ENCODE results near the gene C1QTNF2.

C1QTNF2 gene

DNA sequence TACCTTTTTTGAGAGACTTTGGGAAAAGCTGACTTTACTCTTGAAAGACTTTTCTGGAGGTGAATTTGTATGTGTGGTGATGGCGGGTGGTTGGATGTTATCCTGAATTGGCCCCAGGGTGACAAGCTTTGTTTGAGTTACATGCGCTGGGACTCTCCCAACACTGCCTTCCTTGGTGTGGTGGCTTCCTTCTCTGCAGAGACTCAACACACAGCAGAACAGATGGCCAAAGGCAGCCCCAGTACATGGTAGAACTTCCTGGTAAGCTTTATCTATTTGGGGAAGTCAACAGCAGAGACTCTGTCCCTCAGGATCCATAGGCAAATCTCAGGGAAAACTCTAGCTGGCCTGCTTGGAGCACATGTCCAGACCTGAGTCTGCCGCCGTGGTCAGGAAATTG is 18.1 kb downstream of the C1QTNF2 start:
- H3K4me3 ChIP-seq (ENCODE audit: low read depth in 1 of 2, low read length in 1 of 2), result no peak overlapping the region
- H3K36me3 ChIP-seq, result no peaks in the 10 kb centered on the region
- no peaks in the 10 kb centered on the region for H3K4me1 ChIP-seq (ENCODE audit: control insufficient read depth in 1 of 2, insufficient read depth in 1 of 2, low read depth in 1 of 2, low read length in 1 of 2)
- H3K27ac ChIP-seq, result no peak overlapping the region
- H3K27me3 ChIP-seq, result no peaks in the 10 kb centered on the region
- H3K9me3 ChIP-seq, result no peaks in the 10 kb centered on the region
- TF ChIP-seq, protein P1, sequence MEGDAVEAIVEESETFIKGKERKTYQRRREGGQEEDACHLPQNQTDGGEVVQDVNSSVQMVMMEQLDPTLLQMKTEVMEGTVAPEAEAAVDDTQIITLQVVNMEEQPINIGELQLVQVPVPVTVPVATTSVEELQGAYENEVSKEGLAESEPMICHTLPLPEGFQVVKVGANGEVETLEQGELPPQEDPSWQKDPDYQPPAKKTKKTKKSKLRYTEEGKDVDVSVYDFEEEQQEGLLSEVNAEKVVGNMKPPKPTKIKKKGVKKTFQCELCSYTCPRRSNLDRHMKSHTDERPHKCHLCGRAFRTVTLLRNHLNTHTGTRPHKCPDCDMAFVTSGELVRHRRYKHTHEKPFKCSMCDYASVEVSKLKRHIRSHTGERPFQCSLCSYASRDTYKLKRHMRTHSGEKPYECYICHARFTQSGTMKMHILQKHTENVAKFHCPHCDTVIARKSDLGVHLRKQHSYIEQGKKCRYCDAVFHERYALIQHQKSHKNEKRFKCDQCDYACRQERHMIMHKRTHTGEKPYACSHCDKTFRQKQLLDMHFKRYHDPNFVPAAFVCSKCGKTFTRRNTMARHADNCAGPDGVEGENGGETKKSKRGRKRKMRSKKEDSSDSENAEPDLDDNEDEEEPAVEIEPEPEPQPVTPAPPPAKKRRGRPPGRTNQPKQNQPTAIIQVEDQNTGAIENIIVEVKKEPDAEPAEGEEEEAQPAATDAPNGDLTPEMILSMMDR (IDR thresholded peaks at IDR 0.05), result no peak

- H3K4me1 ChIP-seq (ENCODE audit: control insufficient read depth in 1 of 2, insufficient read depth in 1 of 2, low read depth in 1 of 2, low read length in 1 of 2), result peaks cover 4 to 6% of the 10 kb centered on the region in 2 experiments
- no peaks in the 10 kb centered on the region for H3K36me3 ChIP-seq
- no peaks in the 10 kb centered on the region for H3K27me3 ChIP-seq
- no peak overlapping the region for H3K4me3 ChIP-seq (ENCODE audit: low read depth in 1 of 2, low read length in 1 of 2)
- H3K27ac ChIP-seq, result no peak overlapping the region
- TF ChIP-seq, protein P1 (IDR thresholded peaks at IDR 0.05), result no peak
- no peaks in the 10 kb centered on the region for H3K9me3 ChIP-seq
These were observed 20.5 kb downstream of the C1QTNF2 start for GRCh38 chr5:160349935-160350303.

DNA sequence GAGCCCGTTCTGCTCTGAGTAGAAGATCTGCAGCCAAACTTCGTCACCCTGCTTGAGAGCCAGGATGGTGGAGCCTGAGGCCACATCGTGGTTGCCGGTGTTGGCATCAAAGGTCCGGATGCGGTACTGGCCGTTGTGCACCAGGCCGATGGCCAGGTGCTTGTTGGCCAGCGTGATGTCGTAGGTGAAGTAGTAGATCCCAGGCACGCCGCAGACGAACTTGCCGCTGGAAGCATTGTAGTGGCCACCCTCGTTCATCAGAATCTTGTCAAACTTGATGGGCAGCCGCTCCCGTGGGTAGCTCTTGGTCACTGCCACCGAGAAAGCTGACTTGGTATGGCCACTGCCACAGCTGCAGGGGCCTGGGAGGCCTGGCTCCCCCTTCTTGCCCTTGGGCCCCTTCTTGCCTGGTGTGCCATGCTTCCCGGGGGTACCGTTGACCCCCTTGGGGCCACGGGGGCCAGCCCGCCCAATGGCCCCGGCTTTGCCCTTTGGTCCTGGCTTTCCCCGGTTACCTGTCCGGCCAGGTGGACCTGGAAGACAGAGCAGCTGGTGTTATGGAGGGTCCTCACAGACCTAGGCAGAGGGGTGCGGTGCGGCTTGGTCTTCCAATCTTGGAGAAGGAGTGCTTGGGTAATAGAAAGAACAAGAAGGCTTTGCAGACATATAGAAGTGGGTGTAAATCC is 21.0 kb downstream of the C1QTNF2 start:
- H3K36me3 ChIP-seq, result no peaks in the 10 kb centered on the region
- no peak overlapping the region for H3K27ac ChIP-seq
- H3K27me3 ChIP-seq, result no peaks in the 10 kb centered on the region
- no peaks in the 10 kb centered on the region for H3K9me3 ChIP-seq
- H3K4me1 ChIP-seq (ENCODE audit: control insufficient read depth in 1 of 2, insufficient read depth in 1 of 2, low read depth in 1 of 2, low read length in 1 of 2), result peaks cover 6 to 7% of the 10 kb centered on the region in 2 experiments
- TF ChIP-seq, protein P1 (IDR thresholded peaks at IDR 0.05), result no peak
- H3K4me3 ChIP-seq (ENCODE audit: low read depth in 1 of 2, low read length in 1 of 2), result no peak overlapping the region

- Histone ChIP-seq H3K27ac (no peak overlapping the region), H3K36me3 (no peaks in the 10 kb centered on the region), H3K27me3 (no peaks in the 10 kb centered on the region), H3K4me3 (ENCODE audit: low read depth in 1 of 2, low read length in 1 of 2) (no peak overlapping the region), H3K4me1 (ENCODE audit: control insufficient read depth in 1 of 2, insufficient read depth in 1 of 2, low read depth in 1 of 2, low read length in 1 of 2) (peaks cover 6 to 7% of the 10 kb centered on the region in 2 experiments), H3K9me3 (no peaks in the 10 kb centered on the region)
- TF ChIP-seq, protein P1 (IDR thresholded peaks at IDR 0.05), result no peak
These were observed 22.3 kb downstream of the C1QTNF2 start for GRCh38 chr5:160348080-160348479.

GRCh38 chr5:160347448-160347847 is 23.0 kb downstream of the C1QTNF2 start:
- Histone ChIP-seq H3K9me3 (no peaks in the 10 kb centered on the region), H3K27me3 (no peaks in the 10 kb centered on the region), H3K27ac (no peak overlapping the region), H3K4me1 (ENCODE audit: control insufficient read depth in 1 of 2, insufficient read depth in 1 of 2, low read depth in 1 of 2, low read length in 1 of 2) (peaks cover 6 to 7% of the 10 kb centered on the region in 2 experiments), H3K36me3 (no peaks in the 10 kb centered on the region), H3K4me3 (ENCODE audit: low read depth in 1 of 2, low read length in 1 of 2) (no peak overlapping the region)
- TF ChIP-seq, protein P1 (IDR thresholded peaks at IDR 0.05), result no peak

Data from neutrophil (primary cell).